SU-DHL-6 (cell line): ENCODE results near the gene DLST.

Experiments used
- H2AFZ ChIP-seq: fragments of 200-600 bp; sonication (generic); 2 replicates; pipeline ENCODE4 v1.6.1; 2014; ENCODE audit warnings: low read depth, mild to moderate bottlenecking, moderate library complexity, mixed read lengths, antibody characterized with exemption, low read length; ENCODE audit not compliant: severe bottlenecking
- H3F3A ChIP-seq: fragments of 200-600 bp; shearing (Covaris generic); 2 replicates; pipeline ENCODE4 v1.6.0; 2016; ENCODE audit warnings: antibody characterized with exemption, mild to moderate bottlenecking; ENCODE audit not compliant: insufficient read depth
- H3K27ac ChIP-seq: fragments of 200-600 bp; sonication (generic); 2 replicates; pipeline ENCODE4 v1.5.1; 2016; ENCODE audit warnings: low read depth, mild to moderate bottlenecking, low read length, moderate library complexity, mixed read lengths
- H3K27me3 ChIP-seq: fragments of 200-600 bp; sonication (generic), shearing (Covaris generic); 2 replicates; pipeline ENCODE4 v1.6.0; 2014; ENCODE audit warnings: mild to moderate bottlenecking, low read length
- H3K36me3 ChIP-seq: fragments of 200-600 bp; sonication (generic); 2 replicates; pipeline ENCODE4 v1.6.1; 2014; ENCODE audit warnings: mild to moderate bottlenecking, low read length, mixed read lengths
- H3K4me2 ChIP-seq: fragments of 300-600, 200-600 bp; shearing (Covaris generic), sonication (generic); 2 replicates; pipeline ENCODE4 v1.6.0; 2014; ENCODE audit warnings: low read length, low read depth, mild to moderate bottlenecking; ENCODE audit not compliant: poor library complexity, severe bottlenecking
- H3K4me3 ChIP-seq: fragments of 200-600 bp; sonication (generic); 2 replicates; pipeline ENCODE4 v1.5.1; 2014; ENCODE audit warnings: antibody characterized with exemption, low read length, mild to moderate bottlenecking, mixed read lengths; ENCODE audit not compliant: insufficient read depth, poor library complexity, severe bottlenecking
- H3K79me2 ChIP-seq: fragments of 200-600 bp; sonication (generic); 2 replicates; pipeline ENCODE4 v1.6.1; 2014; ENCODE audit warnings: mild to moderate bottlenecking, low read length, moderate library complexity; ENCODE audit not compliant: insufficient read depth
- H3K9ac ChIP-seq: fragments of 200-600 bp; sonication (generic); 2 replicates; pipeline ENCODE4 v1.7.0; 2014; ENCODE audit warnings: mild to moderate bottlenecking, low read length
- H3K9me2 ChIP-seq: fragments of 200-600 bp; sonication (generic); replicated peaks from 2 replicates; pipeline ENCODE4 v1.6.1; 2014; ENCODE audit warnings: low read length; ENCODE audit not compliant: insufficient read depth
- H3K9me3 ChIP-seq: fragments of 200-600 bp; sonication (generic); 2 replicates; pipeline ENCODE4 v1.6.1; 2014; ENCODE audit warnings: low read length, mixed read lengths; ENCODE audit not compliant: insufficient read depth
- H4K20me1 ChIP-seq: fragments of 200-600 bp; sonication (generic); 2 replicates; pipeline ENCODE4 v1.6.1; 2014; ENCODE audit warnings: low read depth, mild to moderate bottlenecking, antibody characterized with exemption, low read length, moderate library complexity, mixed read lengths
- CTCF ChIP-seq: fragments of 200-600 bp; sonication (generic); IDR thresholded peaks from one replicate; pipeline ENCODE4 v1.5.1; 2017; ENCODE audit warnings: antibody characterized with exemption, mild to moderate bottlenecking, low read length, moderate library complexity; ENCODE audit not compliant: insufficient read depth, poor library complexity, severe bottlenecking
- EZH2phosphoT487 ChIP-seq: fragments of 200-600 bp; sonication (generic), shearing (Covaris generic); conservative IDR thresholded peaks from 2 replicates; pipeline ENCODE4 v1.6.1; 2018; ENCODE audit warnings: mild to moderate bottlenecking, antibody characterized with exemption, low read length, moderate library complexity, mixed read lengths

DLST gene

GRCh38 chr14:74938531-74939495 is 57.1 kb downstream of the DLST start:
- no peaks in the 10 kb centered on the region for H3K79me2 ChIP-seq
- no peaks in the 10 kb centered on the region for H3K36me3 ChIP-seq
- no peak for TF ChIP-seq CTCF
- no peak for TF ChIP-seq EZH2phosphoT487
- H3K9me3 ChIP-seq = no peaks in the 10 kb centered on the region
- peaks cover 6% of the 10 kb centered on the region; the same call in 1 of the 2 replicates for H3F3A ChIP-seq
- H3K9me2 ChIP-seq = no peaks in the 10 kb centered on the region
- H3K4me3 ChIP-seq = no peak overlapping the region
- H3K9ac ChIP-seq = no peak overlapping the region
- H3K4me2 ChIP-seq = no peak overlapping the region
- H2AFZ ChIP-seq = no peak overlapping the region
- H4K20me1 ChIP-seq = no peaks in the 10 kb centered on the region
- no peak overlapping the region for H3K27ac ChIP-seq
- H3K27me3 ChIP-seq = no peaks in the 10 kb centered on the region

GRCh38 chr14:74940956-74941565 is 59.3 kb downstream of the DLST start:
- no peaks in the 10 kb centered on the region for H3K79me2 ChIP-seq
- no peaks in the 10 kb centered on the region for H4K20me1 ChIP-seq
- peaks cover 6% of the 10 kb centered on the region; the same call in 1 of the 2 replicates for H3F3A ChIP-seq
- H3K9me2 ChIP-seq = no peaks in the 10 kb centered on the region
- H3K9me3 ChIP-seq = no peaks in the 10 kb centered on the region
- TF ChIP-seq EZH2phosphoT487 (no peak), CTCF (no peak)
- H3K27me3 ChIP-seq = no peaks in the 10 kb centered on the region
- no peak overlapping the region for H3K4me3 ChIP-seq
- peak overlapping the region; percentile 34 for H3K4me2 ChIP-seq
- H3K27ac ChIP-seq = no peak overlapping the region
- peak overlapping the region; percentile 92 for H2AFZ ChIP-seq
- H3K9ac ChIP-seq = no peak overlapping the region
- H3K36me3 ChIP-seq = no peaks in the 10 kb centered on the region

- H3K4me2 ChIP-seq = peak overlapping the region; percentile 34
- H3K9me2 ChIP-seq = no peaks in the 10 kb centered on the region
- H3K9ac ChIP-seq = peak overlapping the region; percentile 30; the same call in 1 of the 2 replicates
- H3K79me2 ChIP-seq = no peaks in the 10 kb centered on the region
- H2AFZ ChIP-seq = peak overlapping the region; percentile 92
- H3K36me3 ChIP-seq = no peaks in the 10 kb centered on the region
- no peaks in the 10 kb centered on the region for H3K9me3 ChIP-seq
- no peaks in the 10 kb centered on the region for H3K27me3 ChIP-seq
- H4K20me1 ChIP-seq = no peaks in the 10 kb centered on the region
- H3F3A ChIP-seq = peaks cover 6% of the 10 kb centered on the region; the same call in 1 of the 2 replicates
- TF ChIP-seq EZH2phosphoT487 (no peak), CTCF (no peak)
- no peak overlapping the region for H3K4me3 ChIP-seq
- no peak overlapping the region for H3K27ac ChIP-seq
Measured at GRCh38 chr14:74941676-74942097, 60.0 kb downstream of the DLST start.
